Keratinocyte (primary cell): ENCODE measurements around the gene LRRTM3. TPM values are rescaled to one million over a fixed set of nuclear protein-coding genes. Genes with fewer than 3 reads are reported as not detected.

Source experiments
- DNase-seq: peaks from one replicate; pipeline ENCODE4 v3.0.0-alpha.2; 2011; ENCODE audit warnings: low read depth, missing footprints, low spot score
- FAIRE-seq: peaks from 2 replicates; lab custom pipeline; 2011; peaks lifted over from hg19 to GRCh38; lab: Jason Lieb, UNC
- H2AFZ ChIP-seq: 2 replicates; pipeline ENCODE4 v1.6.0; 2012; ENCODE audit warnings: low read length, control low read depth, inconsistent platforms; ENCODE audit not compliant: control insufficient read depth
- H3K27ac ChIP-seq: 2 replicates; pipeline ENCODE4 v1.5.1; 2011; ENCODE audit warnings: low read length; ENCODE audit not compliant: control insufficient read depth, insufficient read depth
- H3K27me3 ChIP-seq: 3 replicates; pipeline ENCODE4 v1.6.0; 2011; ENCODE audit warnings: low read length; ENCODE audit not compliant: control insufficient read depth, insufficient read depth; ENCODE audit errors: extremely low read depth
- H3K36me3 ChIP-seq, 2 experiments: 2 replicates in 1 of 2; 3 replicates in 1 of 2; pipeline ENCODE4 v1.5.1; 2011; ENCODE audit warnings: low read length in 2 of 2, mild to moderate bottlenecking in 1 of 2; ENCODE audit not compliant: control insufficient read depth in 2 of 2, insufficient read depth in 2 of 2; ENCODE audit errors: extremely low read depth in 1 of 2
- H3K4me1 ChIP-seq: 3 replicates; pipeline ENCODE4 v1.5.1; 2011; ENCODE audit warnings: low read length; ENCODE audit not compliant: control insufficient read depth, insufficient read depth; ENCODE audit errors: extremely low read depth
- H3K4me2 ChIP-seq: 3 replicates; pipeline ENCODE4 v1.6.0; 2011; ENCODE audit warnings: low read depth, low read length; ENCODE audit not compliant: control insufficient read depth, insufficient read depth; ENCODE audit errors: extremely low read depth
- H3K4me3 ChIP-seq, 3 experiments: fragments of 200-600 bp in 1 of 3; sonication (generic) in 1 of 3; 2 replicates in 2 of 3; 3 replicates in 1 of 3; pipeline ENCODE4 v1.5.1; 2011 to 2016; ENCODE audit warnings: low read length in 3 of 3, mild to moderate bottlenecking in 3 of 3, control low read depth in 2 of 3, inconsistent platforms in 1 of 3, low read depth in 1 of 3, mixed read lengths in 1 of 3, mixed run types in 1 of 3, moderate library complexity in 1 of 3; ENCODE audit not compliant: control insufficient read depth in 2 of 3, insufficient read depth in 2 of 3; ENCODE audit errors: extremely low read depth in 1 of 3
- H3K79me2 ChIP-seq: 2 replicates; pipeline ENCODE4 v1.6.0; 2012; ENCODE audit warnings: low read length; ENCODE audit not compliant: control insufficient read depth, insufficient read depth
- H3K9ac ChIP-seq: 3 replicates; pipeline ENCODE4 v1.6.0; 2011; ENCODE audit warnings: low read length; ENCODE audit not compliant: control insufficient read depth, insufficient read depth; ENCODE audit errors: extremely low read depth
- H3K9me1 ChIP-seq: 3 replicates; pipeline ENCODE4 v1.6.0; 2011; ENCODE audit warnings: low read length; ENCODE audit not compliant: control insufficient read depth, insufficient read depth; ENCODE audit errors: extremely low read depth
- H3K9me3 ChIP-seq: 2 replicates; pipeline ENCODE4 v1.5.1; 2012; ENCODE audit warnings: low read depth, low read length; ENCODE audit not compliant: control insufficient read depth
- H4K20me1 ChIP-seq: 3 replicates; pipeline ENCODE4 v1.6.0; 2011; ENCODE audit warnings: low read length; ENCODE audit not compliant: control insufficient read depth, insufficient read depth; ENCODE audit errors: extremely low read depth
- CTCF ChIP-seq, 3 experiments: IDR thresholded peaks in 1 of 3; conservative IDR thresholded peaks in 1 of 3; optimal IDR thresholded peaks in 1 of 3; 2 replicates in 2 of 3; 3 replicates in 1 of 3; pipeline versions ENCODE3 to v1.5.1; 2011; ENCODE audit warnings: low read length in 3 of 3, mild to moderate bottlenecking in 3 of 3, moderate library complexity in 2 of 3, control low read depth in 1 of 3, inconsistent platforms in 1 of 3; ENCODE audit not compliant: insufficient read depth in 2 of 3; ENCODE audit errors: extremely low read depth in 1 of 3
- EZH2 ChIP-seq: IDR thresholded peaks from one replicate; pipeline ENCODE4 v1.6.1; 2012; ENCODE audit warnings: inconsistent platforms, mild to moderate bottlenecking, low read length, moderate library complexity
- dilution Hi-C: fragments of 300-500 bp; cut with MboI; formaldehyde crosslinking; loops from one replicate; pipeline ENCODE4 v1.7.0; 2020; ENCODE audit warnings: low sequenced_read_pairs; ENCODE audit not compliant: extremely low pct_ligation_motif_present
- polyA plus RNA-seq, 5 experiments: library from polyadenylated mRNA; depleted of rRNA in 3 of 5; stranded (reverse) in 3 of 5; stranded (forward) in 1 of 5; unstranded in 1 of 5; fragments of >200 nt; gene quantifications; 1 replicate in 1 of 5; 2 replicates in 3 of 5; 3 replicates in 1 of 5; pipeline versions ENCODE4 v1.2.1 to v1.2.3, GENCODE V29; 2011 to 2012; ENCODE audit warnings: missing spikeins in 2 of 5, low read depth in 1 of 5, low replicate concordance in 1 of 5

LRRTM3 gene
- polyA plus RNA-seq, 1 donor (not counting 4 experiments of a cell fraction or from before 2014, with no cell fraction given), result not detected

GRCh38 chr10:67119651-67120050 is 193.8 kb downstream of the LRRTM3 start:
- Histone ChIP-seq H3K27ac (no peak overlapping the region), H3K9me3 (no peaks in the 10 kb centered on the region), H3K9ac (no peak overlapping the region), H2AFZ (no peak overlapping the region), H3K36me3 (no peaks in the 10 kb centered on the region), H3K4me2 (no peak overlapping the region), H3K9me1 (no peaks in the 10 kb centered on the region), H3K27me3 (no peaks in the 10 kb centered on the region), H3K79me2 (no peaks in the 10 kb centered on the region), H4K20me1 (no peaks in the 10 kb centered on the region), H3K4me1 (no peaks in the 10 kb centered on the region), H3K4me3 (no peak overlapping the region)
- DNase-seq (no peak), FAIRE-seq (no peak)
- dilution Hi-C loops, result no loop called here
- TF ChIP-seq CTCF (optimal IDR thresholded peaks at IDR 0.05 in 1 of 3, IDR thresholded peaks at IDR 0.05 in 1 of 3, conservative IDR thresholded peaks at IDR 0.05 in 1 of 3; ENCODE audit: extremely low read depth in 1 of 3, insufficient read depth in 2 of 3, low read length in 3 of 3) (no peak), EZH2 (no peak)

- TF ChIP-seq EZH2 (no peak), CTCF (optimal IDR thresholded peaks at IDR 0.05 in 1 of 3, IDR thresholded peaks at IDR 0.05 in 1 of 3, conservative IDR thresholded peaks at IDR 0.05 in 1 of 3; ENCODE audit: extremely low read depth in 1 of 3, insufficient read depth in 2 of 3, low read length in 3 of 3) (no peak)
- Histone ChIP-seq H3K27me3 (no peaks in the 10 kb centered on the region), H3K4me1 (no peaks in the 10 kb centered on the region), H3K4me2 (no peak overlapping the region), H3K79me2 (no peaks in the 10 kb centered on the region), H3K4me3 (no peak overlapping the region), H2AFZ (no peak overlapping the region), H3K9me3 (no peaks in the 10 kb centered on the region), H4K20me1 (no peaks in the 10 kb centered on the region), H3K9ac (no peak overlapping the region), H3K27ac (no peak overlapping the region), H3K36me3 (no peaks in the 10 kb centered on the region), H3K9me1 (no peaks in the 10 kb centered on the region)
- DNase-seq, result no peak
- FAIRE-seq, result no peak
- dilution Hi-C loops, result no loop called here
Measured at GRCh38 chr10:67127441-67127840, 201.6 kb downstream of the LRRTM3 start.
